ENCODE data around the gene CFAP298.
"Not testable (repeated sequence)": the region's sequence is repeated elsewhere in the genome, so short reads cannot be mapped to it uniquely, and the experiment has no call there.

Gene CFAP298

DNA sequence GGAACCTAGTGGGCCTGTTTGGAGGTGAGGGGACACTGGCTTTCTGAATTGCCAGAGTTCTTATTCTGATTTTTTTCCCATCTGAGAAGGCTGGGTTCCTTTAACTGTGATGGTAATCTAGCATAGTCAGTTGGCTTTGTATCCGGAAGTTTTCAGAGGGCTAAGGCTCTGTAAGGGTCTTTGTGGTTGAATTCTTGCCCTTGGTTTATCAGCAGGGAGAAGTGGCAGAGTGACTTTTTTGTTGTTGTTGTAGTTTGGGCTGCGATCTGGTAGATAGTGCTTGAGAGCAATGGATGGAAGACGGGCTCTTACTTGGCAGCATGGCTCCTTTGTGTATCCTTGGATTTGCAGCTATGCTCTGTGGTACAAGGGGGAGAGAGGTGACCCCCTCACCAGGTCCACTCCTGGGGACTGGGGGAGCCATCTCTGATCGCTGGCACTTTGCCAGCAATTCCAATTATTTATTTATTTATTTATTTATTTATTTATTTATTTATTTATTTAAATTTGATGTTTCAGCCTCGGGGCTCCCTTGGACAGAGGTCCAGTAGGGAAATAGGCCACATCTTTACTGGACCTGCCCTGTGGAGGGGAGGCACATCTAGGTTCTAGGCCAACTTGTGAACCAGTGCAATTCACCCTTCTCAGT is 45.3 kb downstream of the CFAP298 start:
- no peak for DNase-seq (ENCODE audit: low spot score)

GRCh38 chr21:32565856-32566465 is 46.2 kb downstream of the CFAP298 start:
- no peak for DNase-seq (ENCODE audit: low spot score)

GRCh38 chr21:32562915-32563314 is 49.3 kb downstream of the CFAP298 start:
- DNase-seq (ENCODE audit: low spot score) = no peak

DNA sequence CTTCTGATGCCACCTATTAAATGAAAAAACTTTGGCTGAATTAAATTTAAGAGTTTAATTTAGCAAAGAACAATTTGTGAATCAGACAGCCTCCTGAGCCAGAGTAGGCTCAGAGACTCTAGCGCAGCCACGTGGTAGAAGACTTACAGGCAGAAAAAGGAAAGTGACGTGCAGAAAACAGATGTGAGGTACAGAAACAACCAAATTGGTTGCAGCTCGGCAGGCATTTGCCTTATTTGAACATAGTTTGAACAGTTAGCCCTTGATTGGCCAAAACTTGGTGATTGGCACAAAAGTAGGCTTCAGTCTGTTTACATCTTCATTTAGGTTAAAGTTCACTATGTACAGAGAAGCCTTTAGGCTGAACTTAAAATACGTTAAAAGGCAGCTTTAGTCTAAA is 49.8 kb downstream of the CFAP298 start:
- no peak for DNase-seq (ENCODE audit: low spot score)

GRCh38 chr21:32561476-32561875 is 50.7 kb downstream of the CFAP298 start:
- not testable (repeated sequence) for DNase-seq (ENCODE audit: low spot score)

DNA sequence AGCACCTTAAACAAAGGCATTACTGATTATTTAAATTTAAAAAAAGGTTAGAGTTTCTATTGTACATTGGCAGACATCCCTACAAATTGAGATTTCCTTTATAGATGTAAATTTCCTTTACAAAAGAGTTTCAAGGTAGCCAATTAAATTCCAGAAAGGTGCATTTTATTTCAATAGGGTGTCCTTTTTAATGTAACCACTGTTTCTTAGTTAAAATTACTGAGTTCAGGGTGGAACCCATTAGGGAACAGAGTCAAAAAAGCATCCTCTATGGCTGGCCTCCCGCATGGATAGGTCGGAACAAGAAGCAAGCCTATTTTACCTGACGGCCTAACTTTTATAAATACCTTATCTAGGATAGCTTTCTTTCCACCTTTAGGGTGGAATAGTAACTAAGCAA is 51.3 kb downstream of the CFAP298 start:
- DNase-seq (ENCODE audit: low spot score) = no peak

GRCh38 chr21:32559006-32559610 is 53.1 kb downstream of the CFAP298 start:
- no peak for DNase-seq (ENCODE audit: low spot score)

- DNase-seq (ENCODE audit: low spot score) = no peak
These were observed 54.1 kb downstream of the CFAP298 start for GRCh38 chr21:32558106-32558505.

- no peak for DNase-seq (ENCODE audit: low spot score)
These were observed 57.1 kb downstream of the CFAP298 start for GRCh38 chr21:32554832-32555638.

DNA sequence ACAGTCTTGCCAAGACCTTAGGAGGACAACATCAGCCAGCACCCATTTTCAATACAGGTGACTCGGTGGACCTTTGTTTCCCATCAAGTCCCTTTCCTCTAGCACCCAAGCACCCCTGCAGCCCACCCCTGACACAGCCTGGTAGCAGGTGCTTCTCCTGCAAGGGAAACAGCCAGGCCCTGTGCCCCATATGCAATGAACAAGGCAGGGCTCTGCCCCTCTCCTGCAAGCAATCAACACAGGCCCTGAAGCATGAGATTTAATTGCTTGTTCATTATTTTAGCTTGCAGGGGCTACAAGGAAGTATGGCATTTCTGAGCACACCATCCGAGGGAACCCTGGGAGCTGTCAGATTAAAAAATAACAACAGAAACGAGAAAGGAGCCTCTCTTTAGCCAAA is 62.3 kb downstream of the CFAP298 start:
- no peak for DNase-seq (ENCODE audit: low spot score)

DNA sequence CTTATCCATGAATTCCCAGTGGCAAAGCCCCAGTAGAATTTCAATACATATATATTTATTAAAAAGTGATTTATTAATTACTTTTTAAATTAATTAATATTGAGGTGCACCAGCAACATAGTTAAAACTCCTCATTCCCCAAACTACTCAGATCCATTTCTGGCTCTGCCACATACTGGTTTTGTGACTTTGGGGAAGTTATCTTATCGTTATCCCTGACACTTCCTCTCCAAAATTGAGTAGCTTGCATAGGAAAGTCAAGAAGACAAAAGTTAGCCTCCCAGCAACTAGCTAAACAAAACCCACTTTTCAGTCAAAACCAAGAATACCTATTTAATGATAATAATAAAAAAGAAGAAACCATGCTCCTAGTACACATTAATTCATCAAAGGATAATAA is 62.7 kb downstream of the CFAP298 start:
- DNase-seq (ENCODE audit: low spot score) = no peak
